Heart right ventricle (tissue), 16 donors: ENCODE data around the gene CCDC124. TPM values are rescaled to one million over a fixed set of nuclear protein-coding genes. Genes with fewer than 3 reads are reported as not detected.
A peak's percentile ranks its signal among the peaks of the same experiment; 100 is the strongest.

Experiments
- ATAC-seq, 8 donors: fragments of 200-7000 bp; cut with Tn5 transposase; one replicate each; pipeline ENCODE4 v1.9.1; 2020; ENCODE audit warnings: mild to moderate bottlenecking in 8 of 8, moderate library complexity in 8 of 8, moderate number of reproducible peaks in 1 of 8
- DNase-seq, 2 donors: peaks; one replicate each; pipeline ENCODE4 v3.0.0-alpha.2; 2020
- H3K27ac ChIP-seq, 10 donors: fragments of 200-600 bp; sonication (generic) in 2 of 10; one replicate each; pipeline versions ENCODE4 v1.5.0 to v1.8.0; 2020 to 2022; ENCODE audit warnings: mild to moderate bottlenecking in 3 of 10
- H3K27me3 ChIP-seq, 7 donors: fragments of 200-600 bp; one replicate each; pipeline ENCODE4 v1.8.0; 2021 to 2022; ENCODE audit warnings: mild to moderate bottlenecking in 2 of 7
- H3K36me3 ChIP-seq, 9 donors: fragments of 200-600 bp; sonication (generic) in 1 of 9; one replicate each; pipeline versions ENCODE4 v1.5.0 to v1.8.0; 2020 to 2022; ENCODE audit warnings: mild to moderate bottlenecking in 2 of 9
- H3K4me1 ChIP-seq, 9 donors: fragments of 200-600 bp; sonication (generic) in 1 of 9; one replicate each; pipeline versions ENCODE4 v1.5.0 to v1.8.0; 2020 to 2022; ENCODE audit warnings: mild to moderate bottlenecking in 4 of 9
- H3K4me3 ChIP-seq, 10 donors: fragments of 200-600 bp; sonication (generic) in 2 of 10; one replicate each; pipeline versions ENCODE4 v1.5.0 to v1.8.0; 2020 to 2022; ENCODE audit warnings: mild to moderate bottlenecking in 7 of 10, moderate library complexity in 2 of 10
- H3K9me3 ChIP-seq, 11 donors: fragments of 200-600 bp in 10 of 11; sonication (generic) in 2 of 11; one replicate each; pipeline versions ENCODE4 v1.5.0 to v1.8.0; 2013 to 2022; ENCODE audit warnings: mild to moderate bottlenecking in 2 of 11, control low read depth in 1 of 11, moderate library complexity in 1 of 11
- CTCF ChIP-seq, 9 donors: fragments of 200-600 bp; sonication (generic) in 2 of 9; IDR thresholded peaks; one replicate each; pipeline versions ENCODE4 v1.5.0 to v1.8.0; 2021 to 2022; ENCODE audit warnings: antibody characterized with exemption in 9 of 9, mild to moderate bottlenecking in 5 of 9, moderate library complexity in 1 of 9
- WGBS, 2 donors: extraction: QIAGEN DNeasy Blood & Tissue Kit; methylation state at CpG; one replicate each; pipeline ENCODE4 v1.1.7; 2013; ENCODE audit warnings: inconsistent platforms in 1 of 2; 5-methylcytosine and 5-hydroxymethylcytosine counted together
- intact Hi-C, 10 donors: fragments of 100-400 bp; cut with DNase I; formaldehyde crosslinking; loops; one replicate each; pipeline versions ENCODE4 v1.11.1 to v1.14.2; 2022
- polyA plus RNA-seq, 2 donors: library from polyadenylated mRNA; stranded (reverse); fragments of 200-250 nt; gene quantifications; one replicate each; pipeline ENCODE4 v1.2.3, GENCODE V29; 2013
- total RNA-seq, 10 donors: library from RNA; stranded (reverse); fragmentation: NEBNext Ultra II Directional in 3 of 10; extraction: Animal tissue kit (Norgen Biotek cat#: 25700) in 3 of 10; gene quantifications; one replicate each; pipeline versions ENCODE4 v1.2.1 to v1.2.4, GENCODE V29; 2021 to 2023
- donor health status: Arrhythmogenic right ventricular cardiomyopathy.
- donor health status: ischemic (EF 13 %, LVEDD 7.1; RV severe dilation, severe dysfunction).
- donor health status: healthy with polysubstance abuse.
- donor health status: DM: no; HTN: yes; CAD: no.
- donor health status: DM: no; HTN: no; CAD: no.
- donor health status: ischemic (EF 25% LVEDD 6.9; RV normal size, moderate dysfunction).
- donor health status: ischemic (EF 25% LVEDD 5.7; RV mildly dilated, moderate dysfunction).
- donor health status: healthy.
- donor health status: DM: yes; HTN: yes; CAD: no.
- donor health status: Ischemic cardiomyopathy.
- donor health status: ischemic (EF 35%, LVEDD 5.7; RV mildly dilated, moderate dysfunction).
- donor health status: nonischemic (EF 11% LVEDD 7.7; RV severe dilation, severe dysfunction).
- donor health status: DM: yes; HTN: yes; CAD: no.
- donor health status: PGD.
- donor health status: ischemic (EF 29% LVEDD 5.4; RV normal size, mild dysfunction).
- donor health status: nonischemic (EF 23%, LVEDD 6.1; RV moderate dilation, normal function).

The CCDC124 gene
- total and polyA plus RNA-seq, 12 donors = 52.0 to 240 (median 66.2) TPM

GRCh38 chr19:17947815-17948513, 15.1 kb downstream of the CCDC124 start:
- Histone ChIP-seq H3K27ac (peak overlapping the region in 6 of 10 donors; percentile 44 to 82 (median 61)), H3K4me3 (peak overlapping the region; percentile 62 to 92 (median 74)), H3K36me3 (peaks cover 0 to 12% (median 0%) of the 10 kb centered on the region in 9 donors), H3K9me3 (no peaks in the 10 kb centered on the region), H3K4me1 (peaks cover 29 to 54% (median 48%) of the 10 kb centered on the region in 9 donors), H3K27me3 (peaks cover 17 to 50% (median 43%) of the 10 kb centered on the region in 7 donors)
- WGBS, 2 donors = 0 to 1% methylated on average over 74 to 92 of the region's 92 CpGs
- ATAC-seq = peak; percentile 84 to 93 (median 92)
- peak; percentile 90 to 94 for DNase-seq
- intact Hi-C loops = loop anchor here in 6 of 10 donors (1.0 to 10.0 kb wide), 4 partner anchors 16 to 117 kb away; no protein-coding TSS in a partner anchor
- no peak for TF ChIP-seq CTCF (IDR thresholded peaks at IDR 0.05)

GRCh38 chr19:17948514-17948900, 15.7 kb downstream of the CCDC124 start:
- peaks cover 29 to 54% (median 48%) of the 10 kb centered on the region in 9 donors for H3K4me1 ChIP-seq
- no peak overlapping the region for H3K27ac ChIP-seq
- peaks cover 22 to 55% (median 48%) of the 10 kb centered on the region in 7 donors for H3K27me3 ChIP-seq
- DNase-seq (peak in 1 of 2 donors; percentile 25), ATAC-seq (no peak)
- no peak for TF ChIP-seq CTCF (IDR thresholded peaks at IDR 0.05)
- peak overlapping the region in 9 of 10 donors; percentile 62 to 92 (median 76) for H3K4me3 ChIP-seq
- peaks cover 0 to 7% (median 0%) of the 10 kb centered on the region in 9 donors for H3K36me3 ChIP-seq
- 0 to 1% methylated on average over 16 of the region's 16 CpGs for WGBS, 2 donors
- intact Hi-C loops = loop anchor here in 4 of 10 donors (10.0 kb wide), 2 partner anchors 106 to 116 kb away; no protein-coding TSS in a partner anchor
- no peaks in the 10 kb centered on the region for H3K9me3 ChIP-seq

- Histone ChIP-seq H3K27ac (no peak overlapping the region), H3K9me3 (no peaks in the 10 kb centered on the region), H3K27me3 (peaks cover 29 to 62% (median 56%) of the 10 kb centered on the region in 7 donors), H3K4me1 (peaks cover 29 to 54% (median 48%) of the 10 kb centered on the region in 9 donors), H3K4me3 (peak overlapping the region in 8 of 10 donors; percentile 62 to 92 (median 74)), H3K36me3 (no peaks in the 10 kb centered on the region)
- no peak for DNase-seq
- intact Hi-C loops = loop anchor here in 4 of 10 donors (10.0 kb wide), 2 partner anchors 106 to 116 kb away; no protein-coding TSS in a partner anchor
- no peak for ATAC-seq
- 8 to 9% methylated on average over 49 of the region's 49 CpGs for WGBS, 2 donors
- no peak for TF ChIP-seq CTCF (IDR thresholded peaks at IDR 0.05)
Observed at GRCh38 chr19:17948931-17949930, 16.4 kb downstream of the CCDC124 start.

DNA sequence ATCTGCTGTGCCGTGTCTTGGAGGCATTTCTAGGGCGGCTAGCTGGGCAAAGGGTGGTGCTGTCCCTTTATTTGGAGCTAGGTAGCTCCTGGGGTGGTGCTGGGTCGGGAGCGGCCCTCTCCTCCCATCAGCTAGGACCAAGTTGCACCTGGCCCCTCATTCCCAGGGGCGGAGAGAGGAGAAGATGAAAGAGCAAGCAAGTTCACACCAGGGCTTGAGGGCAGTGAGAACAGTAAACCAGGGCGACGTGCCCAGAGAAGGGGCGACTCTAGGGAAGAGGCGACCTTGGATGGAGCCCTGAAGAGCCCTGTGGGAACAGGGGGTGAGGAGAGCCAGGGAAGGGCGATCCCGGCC, 17.1 kb downstream of the CCDC124 start:
- 9 to 12% methylated on average over 11 of the region's 11 CpGs for WGBS, 2 donors
- peaks cover 29 to 69% (median 63%) of the 10 kb centered on the region in 7 donors for H3K27me3 ChIP-seq
- DNase-seq (no peak), ATAC-seq (no peak)
- peak overlapping the region in 5 of 10 donors; percentile 8 to 24 (median 11) for H3K4me3 ChIP-seq
- no peak overlapping the region for H3K27ac ChIP-seq
- intact Hi-C loops = loop anchor here in 4 of 10 donors (10.0 kb wide), 2 partner anchors 105 to 115 kb away; no protein-coding TSS in a partner anchor
- H3K4me1 ChIP-seq = peaks cover 29 to 54% (median 48%) of the 10 kb centered on the region in 9 donors
- H3K36me3 ChIP-seq = no peaks in the 10 kb centered on the region
- no peak for TF ChIP-seq CTCF (IDR thresholded peaks at IDR 0.05)
- H3K9me3 ChIP-seq = no peaks in the 10 kb centered on the region
